Measurements from ENCODE around the gene NUMBL.

Gene NUMBL

GRCh38 chr19:40716031-40716481 is 25.6 kb upstream of the NUMBL start:
- DNase-seq = no peak

- peak; percentile 88 for DNase-seq
Measured at GRCh38 chr19:40714441-40715299, 24.2 kb upstream of the NUMBL start.

GRCh38 chr19:40713939-40714338 is 23.5 kb upstream of the NUMBL start:
- no peak for DNase-seq

GRCh38 chr19:40709817-40710216 is 19.4 kb upstream of the NUMBL start:
- no peak for DNase-seq

GRCh38 chr19:40707615-40708014 is 17.2 kb upstream of the NUMBL start:
- DNase-seq = no peak

- DNase-seq = no peak
Measured at GRCh38 chr19:40705950-40706619, 15.6 kb upstream of the NUMBL start.

- DNase-seq = no peak
Measured at GRCh38 chr19:40705362-40705651, 14.9 kb upstream of the NUMBL start.

GRCh38 chr19:40704491-40705361 is 14.3 kb upstream of the NUMBL start:
- no peak for DNase-seq

- no peak for DNase-seq
Measured at GRCh38 chr19:40703029-40703755, 12.7 kb upstream of the NUMBL start.

GRCh38 chr19:40702337-40703012 is 12.0 kb upstream of the NUMBL start:
- DNase-seq = no peak

- no peak for DNase-seq
Measured at GRCh38 chr19:40701758-40702157, 11.3 kb upstream of the NUMBL start.

GRCh38 chr19:40700083-40700482 is 9.6 kb upstream of the NUMBL start:
- no peak for DNase-seq

GRCh38 chr19:40697007-40697406 is 6.6 kb upstream of the NUMBL start:
- DNase-seq = no peak

- no peak for DNase-seq
Measured at GRCh38 chr19:40695881-40696280, 5.4 kb upstream of the NUMBL start.

GRCh38 chr19:40693896-40694295 is 3.4 kb upstream of the NUMBL start:
- DNase-seq = no peak

- DNase-seq = no peak
Measured at GRCh38 chr19:40693150-40693788, 2.8 kb upstream of the NUMBL start.

GRCh38 chr19:40692212-40692551 is 1.7 kb upstream of the NUMBL start:
- DNase-seq = no peak

- DNase-seq = peak; percentile 62
Measured at GRCh38 chr19:40691421-40692211, 1.2 kb upstream of the NUMBL start.

GRCh38 chr19:40690693-40691420 is 406 bp upstream of the NUMBL start:
- DNase-seq = peak; percentile 86

- no peak for DNase-seq
Measured at GRCh38 chr19:40689339-40690049, 957 bp downstream of the NUMBL start.

All from NCI-H510A treated with DMSO at 0.1 percent for 48 hours (cell line).